GM23338 (cell line): ENCODE data around the gene RASSF6. TPM values are rescaled to one million over a fixed set of nuclear protein-coding genes. Genes with fewer than 3 reads are reported as not detected.

ENCODE experiments used
- ATAC-seq: fragments of 200-7000 bp; cut with Tn5 transposase; 3 replicates; pipeline ENCODE4 v1.9.1; 2020
- DNase-seq: peaks from one replicate; pipeline ENCODE4 v3.0.0-alpha.2; 2015; ENCODE audit warnings: low spot score
- H2AFZ ChIP-seq: fragments of 200-600 bp; sonication (generic); 2 replicates; pipeline ENCODE4 v1.8.0; 2016; ENCODE audit warnings: antibody characterized with exemption, mild to moderate bottlenecking, moderate library complexity
- H3F3A ChIP-seq: fragments of 200-600 bp; sonication (generic); replicated peaks from 2 replicates; pipeline ENCODE4 v1.8.0; 2017; ENCODE audit warnings: antibody characterized with exemption, mixed run types, low read depth
- H3K27ac ChIP-seq: fragments of 200-600 bp; sonication (generic); 2 replicates; pipeline ENCODE4 v1.6.1; 2016; ENCODE audit warnings: low read depth
- H3K27me3 ChIP-seq: fragments of 200-600 bp; sonication (generic); 2 replicates; pipeline ENCODE4 v1.8.0; 2016; ENCODE audit warnings: mild to moderate bottlenecking, mixed run types, moderate library complexity; ENCODE audit not compliant: insufficient read depth
- H3K36me3 ChIP-seq: fragments of 200-600 bp; sonication (generic); 2 replicates; pipeline ENCODE4 v1.8.0; 2016; ENCODE audit warnings: mild to moderate bottlenecking; ENCODE audit not compliant: insufficient read depth
- H3K4me1 ChIP-seq: fragments of 200-600 bp; sonication (generic); 2 replicates; pipeline ENCODE4 v1.8.0; 2016; ENCODE audit warnings: mild to moderate bottlenecking, moderate library complexity; ENCODE audit not compliant: insufficient read depth
- H3K4me2 ChIP-seq: fragments of 200-600 bp; sonication (generic); 2 replicates; pipeline ENCODE4 v1.7.1; 2017; ENCODE audit warnings: mixed run types
- H3K4me3 ChIP-seq: fragments of 200-600 bp; sonication (generic); 2 replicates; pipeline ENCODE4 v1.6.1; 2016; ENCODE audit warnings: mixed run types
- H3K79me2 ChIP-seq: fragments of 200-600 bp; sonication (generic); replicated peaks from 2 replicates; pipeline ENCODE4 v1.8.0; 2017; ENCODE audit warnings: mild to moderate bottlenecking; ENCODE audit not compliant: insufficient read depth
- H3K9me2 ChIP-seq: fragments of 200-600 bp; sonication (generic); 2 replicates; pipeline ENCODE4 v1.8.0; 2017; ENCODE audit not compliant: insufficient read depth
- H4K20me1 ChIP-seq: fragments of 200-600 bp; sonication (generic); replicated peaks from 2 replicates; pipeline ENCODE4 v1.8.0; 2017; ENCODE audit warnings: mild to moderate bottlenecking; ENCODE audit not compliant: insufficient read depth
- H3K27ac Mint-ChIP-seq: 2 replicates; pipeline ENCODE4 v1.8.0; 2020; ENCODE audit warnings: inconsistent platforms, mild to moderate bottlenecking, moderate library complexity, mixed read lengths
- H3K27me3 Mint-ChIP-seq: 3 replicates; pipeline ENCODE4 v1.8.0; 2022; ENCODE audit warnings: low read depth, mild to moderate bottlenecking, moderate library complexity, mixed read lengths, inconsistent platforms; ENCODE audit not compliant: insufficient read depth, poor library complexity
- H3K36me3 Mint-ChIP-seq: 3 replicates; pipeline ENCODE4 v1.8.0; 2021; ENCODE audit warnings: low read depth, mild to moderate bottlenecking, inconsistent platforms, moderate library complexity, mixed read lengths
- H3K4me1 Mint-ChIP-seq: 3 replicates; pipeline ENCODE4 v1.8.0; 2020; ENCODE audit warnings: mild to moderate bottlenecking, inconsistent platforms, mixed read lengths
- H3K4me3 Mint-ChIP-seq: 3 replicates; pipeline ENCODE4 v1.8.0; 2021; ENCODE audit warnings: moderate library complexity, mild to moderate bottlenecking, inconsistent platforms, mixed read lengths
- H3K9me3 Mint-ChIP-seq: 3 replicates; pipeline ENCODE4 v1.8.0; 2020; ENCODE audit warnings: moderate library complexity, mild to moderate bottlenecking, inconsistent platforms, mixed read lengths
- CREB1 ChIP-seq: fragments of 250-450 bp; sonication (Bioruptor Pico); IDR thresholded peaks from 2 replicates; pipeline ENCODE4 v1.5.0; 2020; ENCODE audit warnings: low read depth, mild to moderate bottlenecking, moderate library complexity
- CTCF ChIP-seq, 2 experiments: fragments of 200-600 bp in 1 of 2; sonication (generic) in 1 of 2; conservative IDR thresholded peaks; 2 replicates each; pipeline versions ENCODE4 v1.5.1 to v1.6.1; 2016 to 2017; ENCODE audit warnings: antibody characterized with exemption in 2 of 2, low read depth in 2 of 2, mild to moderate bottlenecking in 2 of 2, moderate library complexity in 1 of 2
- ETS1 ChIP-seq: IDR thresholded peaks from 2 replicates; pipeline ENCODE4 v1.6.1; 2016; ENCODE audit warnings: antibody characterized with exemption
- EZH2 ChIP-seq: fragments of 200-600 bp; sonication (generic); IDR thresholded peaks from one replicate; pipeline ENCODE4 v1.8.0; 2017; ENCODE audit warnings: antibody characterized with exemption, mild to moderate bottlenecking, low read depth; ENCODE audit not compliant: unreplicated experiment
- EZH2phosphoT487 ChIP-seq: fragments of 200-600 bp; sonication (generic); IDR thresholded peaks from one replicate; pipeline ENCODE4 v1.8.1; 2018; ENCODE audit warnings: antibody characterized with exemption; ENCODE audit not compliant: unreplicated experiment
- JUNB ChIP-seq: IDR thresholded peaks from one replicate; pipeline ENCODE4 v1.6.1; 2016; ENCODE audit warnings: antibody characterized with exemption; ENCODE audit not compliant: unreplicated experiment
- NANOG ChIP-seq: IDR thresholded peaks from 2 replicates; pipeline ENCODE4 v1.6.1; 2016; ENCODE audit warnings: antibody characterized with exemption, borderline replicate concordance
- POLR2AphosphoS5 ChIP-seq: IDR thresholded peaks from 2 replicates; pipeline ENCODE4 v1.6.1; 2016; ENCODE audit warnings: antibody characterized with exemption, low read depth
- REST ChIP-seq: IDR thresholded peaks from one replicate; pipeline ENCODE4 v1.6.1; 2018; ENCODE audit warnings: antibody characterized with exemption; ENCODE audit not compliant: unreplicated experiment
- STAT1 ChIP-seq: IDR thresholded peaks from one replicate; pipeline ENCODE4 v1.6.1; 2016; ENCODE audit warnings: antibody characterized with exemption; ENCODE audit not compliant: unreplicated experiment
- ZNF114 ChIP-seq: fragments of 250-450 bp; sonication (Bioruptor Pico); IDR thresholded peaks from 2 replicates; pipeline ENCODE4 v1.5.0; 2020; ENCODE audit warnings: mild to moderate bottlenecking, moderate library complexity
- ZNF331 ChIP-seq: fragments of 250-450 bp; sonication (Bioruptor Pico); IDR thresholded peaks from 2 replicates; pipeline ENCODE4 v1.5.0; 2020; ENCODE audit warnings: low read depth, mild to moderate bottlenecking, moderate library complexity
- ZNF462 ChIP-seq: fragments of 250-450 bp; sonication (Bioruptor Pico); IDR thresholded peaks from 2 replicates; pipeline ENCODE4 v1.5.0; 2020; ENCODE audit warnings: mild to moderate bottlenecking, moderate library complexity
- polyA plus RNA-seq: library from polyadenylated mRNA; unstranded; fragments of >200 nt; fragmentation: Nextera tagmentation; extraction: Ambion mirVana; gene quantifications from 2 replicates; pipeline ENCODE4 v1.2.1, GENCODE V29; 2016
- total RNA-seq: library from RNA; depleted of rRNA; stranded (reverse); fragments of >200 nt; shearing (Covaris generic); gene quantifications from 2 replicates; pipeline ENCODE4 v1.2.3, GENCODE V29; 2014

RASSF6 gene
- total and polyA plus RNA-seq, 2 experiments from 2014 or later, result 0.14 to 0.79 TPM

- no peak overlapping the region for H3K4me3 ChIP-seq
- H3K4me2 ChIP-seq, result no peak overlapping the region
- no peaks in the 10 kb centered on the region for H3K9me3 Mint-ChIP-seq
- no peaks in the 10 kb centered on the region for H3K9me2 ChIP-seq
- no peaks in the 10 kb centered on the region for H3K27me3 Mint-ChIP-seq
- H4K20me1 ChIP-seq, result no peaks in the 10 kb centered on the region
- no peaks in the 10 kb centered on the region for H3K36me3 ChIP-seq
- H3K27ac ChIP-seq, result no peak overlapping the region
- no peaks in the 10 kb centered on the region for H3K27me3 ChIP-seq
- no peak overlapping the region for H3K4me3 Mint-ChIP-seq
- no peaks in the 10 kb centered on the region for H3F3A ChIP-seq
- ATAC-seq (no peak), DNase-seq (no peak)
- H3K4me1 ChIP-seq, result peaks cover 23% of the 10 kb centered on the region
- H3K36me3 Mint-ChIP-seq, result no peaks in the 10 kb centered on the region
- no peak for TF ChIP-seq CTCF (conservative IDR thresholded peaks at IDR 0.05; ENCODE audit: low read depth in 2 of 2)
- TF ChIP-seq POLR2AphosphoS5, result no peak
- TF ChIP-seq EZH2phosphoT487, result no peak
- no peak for TF ChIP-seq ZNF114
- TF ChIP-seq CREB1, result no peak
- TF ChIP-seq REST, result no peak
- TF ChIP-seq JUNB, result no peak
- no peak for TF ChIP-seq NANOG
- no peak for TF ChIP-seq EZH2
- no peak for TF ChIP-seq ZNF462 (CRISPR knock-in tag)
- no peak for TF ChIP-seq ZNF331 (CRISPR knock-in tag)
- no peak for TF ChIP-seq STAT1
- TF ChIP-seq ETS1, result no peak
- H3K27ac Mint-ChIP-seq, result no peak overlapping the region
- H3K4me1 Mint-ChIP-seq, result peaks cover 48% of the 10 kb centered on the region
- H3K79me2 ChIP-seq, result no peaks in the 10 kb centered on the region
- H2AFZ ChIP-seq, result no peak overlapping the region
Observed at GRCh38 chr4:73586040-73586439, 34.2 kb downstream of the RASSF6 start.
